WTC11 (cell line): Measurements from ENCODE around the gene THSD4. TPM values are rescaled to one million over a fixed set of nuclear protein-coding genes. Genes with fewer than 3 reads are reported as not detected.

ENCODE experiments used
- ATAC-seq: fragments of 200-7000 bp; cut with Tn5 transposase; 2 replicates; pipeline ENCODE4 v1.10.0; 2021; ENCODE audit warnings: mild to moderate bottlenecking, moderate library complexity
- CTCF ChIA-PET: fragments of 300-600 bp; sonication (Branson Sonifier 250); formaldehyde crosslinking; loops from one replicate; lab custom pipeline; 2021; ENCODE audit warnings: antibody characterized with exemption; lab: Charles Lee
- POLR2A ChIA-PET: fragments of 350-600 bp; sonication (Branson Sonifier 250); formaldehyde crosslinking; loops from one replicate; lab custom pipeline; 2021; ENCODE audit warnings: antibody characterized with exemption; lab: Charles Lee
- DNase-seq: peaks from one replicate; pipeline ENCODE4 v3.0.0; 2021; ENCODE audit warnings: low spot score
- H3K27ac Mint-ChIP-seq: 2 replicates; pipeline ENCODE4 v1.8.0; 2021; ENCODE audit warnings: mixed read lengths
- H3K27me3 Mint-ChIP-seq: 2 replicates; pipeline ENCODE4 v1.8.0; 2021; ENCODE audit warnings: low read depth, mild to moderate bottlenecking, moderate library complexity, mixed read lengths
- H3K36me3 Mint-ChIP-seq: 2 replicates; pipeline ENCODE4 v1.8.0; 2021; ENCODE audit warnings: mixed read lengths
- H3K4me1 Mint-ChIP-seq: 2 replicates; pipeline ENCODE4 v1.8.0; 2022; ENCODE audit warnings: mixed read lengths
- H3K4me3 Mint-ChIP-seq: 2 replicates; pipeline ENCODE4 v1.8.0; 2021; ENCODE audit warnings: mild to moderate bottlenecking, moderate library complexity, mixed read lengths
- H3K9me3 Mint-ChIP-seq: 2 replicates; pipeline ENCODE4 v1.8.0; 2021; ENCODE audit warnings: mixed read lengths
- ARID4B ChIP-seq: sonication (generic); formaldehyde crosslinking; IDR thresholded peaks from 2 replicates; pipeline ENCODE4 v1.8.0; 2023; ENCODE audit warnings: missing genetic modification reagents, mild to moderate bottlenecking, borderline replicate concordance
- CTCF ChIP-seq: fragments of 200-600 bp; IDR thresholded peaks from 2 replicates; pipeline ENCODE4 v1.8.0; 2022; ENCODE audit warnings: antibody characterized with exemption
- ESRRA ChIP-seq: sonication (generic); formaldehyde crosslinking; IDR thresholded peaks from 2 replicates; pipeline ENCODE4 v1.8.1; 2022; ENCODE audit warnings: mild to moderate bottlenecking, missing genetic modification reagents, borderline replicate concordance
- FOXJ3 ChIP-seq: sonication (generic); formaldehyde crosslinking; IDR thresholded peaks from 2 replicates; pipeline ENCODE4 v1.9.0; 2021; ENCODE audit warnings: missing genetic modification reagents, mild to moderate bottlenecking, borderline replicate concordance
- GRHL2 ChIP-seq: fragments of 250-450 bp; sonication (Bioruptor Pico); IDR thresholded peaks from 2 replicates; pipeline ENCODE4 v1.8.0; 2022; ENCODE audit warnings: mild to moderate bottlenecking, moderate library complexity; ENCODE audit not compliant: insufficient replicate concordance, severe bottlenecking
- NR1H2 ChIP-seq: sonication (generic); formaldehyde crosslinking; IDR thresholded peaks from 2 replicates; pipeline ENCODE4 v1.9.0; 2021; ENCODE audit warnings: mild to moderate bottlenecking, moderate library complexity, missing genetic modification reagents
- NR3C1 ChIP-seq: sonication (generic); formaldehyde crosslinking; conservative IDR thresholded peaks from 2 replicates; pipeline ENCODE4 v1.8.1; 2023; ENCODE audit warnings: low read depth, mild to moderate bottlenecking, missing genetic modification reagents
- RORB ChIP-seq: fragments of 250-450 bp; sonication (Bioruptor Pico); IDR thresholded peaks from 2 replicates; pipeline ENCODE4 v1.9.0; 2021; ENCODE audit warnings: mild to moderate bottlenecking
- TP53 ChIP-seq: sonication (generic); formaldehyde crosslinking; IDR thresholded peaks from 2 replicates; pipeline ENCODE4 v1.8.1; 2023; ENCODE audit warnings: mild to moderate bottlenecking, missing genetic modification reagents
- total RNA-seq: library from RNA; stranded (reverse); gene quantifications from 3 replicates; pipeline ENCODE4 v1.2.3, GENCODE V29; 2021
- TF ChIP-seq, protein P1 (sequence below): sonication (generic); formaldehyde crosslinking; IDR thresholded peaks from 2 replicates; pipeline ENCODE4 v1.8.0; 2022; ENCODE audit warnings: missing genetic modification reagents
- TF ChIP-seq, protein P2 (sequence below): fragments of 250-450 bp; sonication (Bioruptor Pico); IDR thresholded peaks from 2 replicates; pipeline ENCODE4 v1.9.0; 2021; ENCODE audit warnings: mild to moderate bottlenecking, borderline replicate concordance
- TF ChIP-seq, protein P3 (sequence below): sonication (generic); formaldehyde crosslinking; IDR thresholded peaks from 2 replicates; pipeline ENCODE4 v1.8.0; 2022; ENCODE audit warnings: mild to moderate bottlenecking, missing genetic modification reagents

The THSD4 gene
- total RNA-seq, 1 experiment from 2014 or later, result 7.8 TPM

DNA sequence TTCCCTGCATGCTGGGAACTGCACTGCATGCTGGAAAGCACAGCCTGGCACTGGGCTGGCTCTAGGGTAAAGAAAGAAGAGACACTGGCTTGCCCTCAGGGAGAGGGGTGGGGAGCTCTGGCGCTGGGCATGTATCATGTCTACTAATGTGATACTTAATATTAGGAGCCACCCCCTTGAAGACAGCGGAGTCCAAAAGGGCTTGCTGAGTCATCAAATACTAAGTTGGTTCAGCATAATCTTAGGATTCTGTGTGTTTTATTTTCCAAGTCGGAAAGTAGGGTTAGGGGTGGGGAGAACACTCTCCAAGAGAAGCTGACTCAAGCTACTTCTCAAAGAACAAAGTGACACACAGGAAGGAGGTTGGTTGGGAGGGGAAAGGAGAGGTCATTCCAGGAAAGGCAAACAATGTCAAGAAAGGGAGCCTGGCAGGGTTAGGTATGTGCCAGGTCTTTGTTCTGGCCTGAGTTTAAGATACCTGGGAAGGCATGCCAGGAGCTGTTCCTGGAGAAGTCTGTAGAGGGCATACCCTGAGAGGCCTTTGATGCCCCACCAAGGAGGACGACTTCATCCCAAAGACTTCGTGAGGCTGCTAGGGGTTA is 457.3 kb downstream of the THSD4 start:
- ATAC-seq (peak; percentile 98), DNase-seq (peak; percentile 46)
- CTCF ChIA-PET, result interaction anchor here (0.6 to 2.0 kb wide), 24 partner anchors 10 to 234 kb away, joined by 3 to 13 read pairs (median 4); no protein-coding TSS in a partner anchor
- no peak overlapping the region for H3K4me3 Mint-ChIP-seq
- peaks cover 22% of the 10 kb centered on the region for H3K4me1 Mint-ChIP-seq
- TF ChIP-seq, protein P1, sequence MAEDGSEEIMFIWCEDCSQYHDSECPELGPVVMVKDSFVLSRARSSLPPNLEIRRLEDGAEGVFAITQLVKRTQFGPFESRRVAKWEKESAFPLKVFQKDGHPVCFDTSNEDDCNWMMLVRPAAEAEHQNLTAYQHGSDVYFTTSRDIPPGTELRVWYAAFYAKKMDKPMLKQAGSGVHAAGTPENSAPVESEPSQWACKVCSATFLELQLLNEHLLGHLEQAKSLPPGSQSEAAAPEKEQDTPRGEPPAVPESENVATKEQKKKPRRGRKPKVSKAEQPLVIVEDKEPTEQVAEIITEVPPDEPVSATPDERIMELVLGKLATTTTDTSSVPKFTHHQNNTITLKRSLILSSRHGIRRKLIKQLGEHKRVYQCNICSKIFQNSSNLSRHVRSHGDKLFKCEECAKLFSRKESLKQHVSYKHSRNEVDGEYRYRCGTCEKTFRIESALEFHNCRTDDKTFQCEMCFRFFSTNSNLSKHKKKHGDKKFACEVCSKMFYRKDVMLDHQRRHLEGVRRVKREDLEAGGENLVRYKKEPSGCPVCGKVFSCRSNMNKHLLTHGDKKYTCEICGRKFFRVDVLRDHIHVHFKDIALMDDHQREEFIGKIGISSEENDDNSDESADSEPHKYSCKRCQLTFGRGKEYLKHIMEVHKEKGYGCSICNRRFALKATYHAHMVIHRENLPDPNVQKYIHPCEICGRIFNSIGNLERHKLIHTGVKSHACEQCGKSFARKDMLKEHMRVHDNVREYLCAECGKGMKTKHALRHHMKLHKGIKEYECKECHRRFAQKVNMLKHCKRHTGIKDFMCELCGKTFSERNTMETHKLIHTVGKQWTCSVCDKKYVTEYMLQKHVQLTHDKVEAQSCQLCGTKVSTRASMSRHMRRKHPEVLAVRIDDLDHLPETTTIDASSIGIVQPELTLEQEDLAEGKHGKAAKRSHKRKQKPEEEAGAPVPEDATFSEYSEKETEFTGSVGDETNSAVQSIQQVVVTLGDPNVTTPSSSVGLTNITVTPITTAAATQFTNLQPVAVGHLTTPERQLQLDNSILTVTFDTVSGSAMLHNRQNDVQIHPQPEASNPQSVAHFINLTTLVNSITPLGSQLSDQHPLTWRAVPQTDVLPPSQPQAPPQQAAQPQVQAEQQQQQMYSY (CRISPR knock-in tag), result peak; percentile 72
- TF ChIP-seq CTCF, result 0 out of 2 replicates have a peak, but pooled peaks have one; percentile 18
- TF ChIP-seq TP53, result no peak
- TF ChIP-seq NR3C1 (CRISPR knock-in tag), result no peak
- H3K9me3 Mint-ChIP-seq, result no peaks in the 10 kb centered on the region; the same call in 1 of the 2 replicates
- no peak overlapping the region for H3K27ac Mint-ChIP-seq
- H3K36me3 Mint-ChIP-seq, result no peaks in the 10 kb centered on the region
- no peaks in the 10 kb centered on the region for H3K27me3 Mint-ChIP-seq
- POLR2A ChIA-PET, result interaction anchor here (0.6 to 0.8 kb wide), 2 partner anchors 79 to 198 kb away, joined by 3 read pairs; no protein-coding TSS in a partner anchor

GRCh38 chr15:71573599-71573998 is 458.3 kb downstream of the THSD4 start:
- no peak overlapping the region for H3K4me3 Mint-ChIP-seq
- DNase-seq (no peak), ATAC-seq (no peak)
- ChIA-PET CTCF (interaction anchor here (0.9 to 1.7 kb wide), 7 partner anchors 11 to 233 kb away, joined by 3 to 6 read pairs (median 5); no protein-coding TSS in a partner anchor), POLR2A (no interaction called here)
- no peak overlapping the region for H3K27ac Mint-ChIP-seq
- no peaks in the 10 kb centered on the region for H3K36me3 Mint-ChIP-seq
- peaks cover 22% of the 10 kb centered on the region for H3K4me1 Mint-ChIP-seq
- H3K27me3 Mint-ChIP-seq, result no peaks in the 10 kb centered on the region
- H3K9me3 Mint-ChIP-seq, result no peaks in the 10 kb centered on the region; the same call in 1 of the 2 replicates
- TF ChIP-seq NR1H2 (CRISPR knock-in tag), result no peak
- no peak for TF ChIP-seq ESRRA (CRISPR knock-in tag)
- TF ChIP-seq, protein P2, sequence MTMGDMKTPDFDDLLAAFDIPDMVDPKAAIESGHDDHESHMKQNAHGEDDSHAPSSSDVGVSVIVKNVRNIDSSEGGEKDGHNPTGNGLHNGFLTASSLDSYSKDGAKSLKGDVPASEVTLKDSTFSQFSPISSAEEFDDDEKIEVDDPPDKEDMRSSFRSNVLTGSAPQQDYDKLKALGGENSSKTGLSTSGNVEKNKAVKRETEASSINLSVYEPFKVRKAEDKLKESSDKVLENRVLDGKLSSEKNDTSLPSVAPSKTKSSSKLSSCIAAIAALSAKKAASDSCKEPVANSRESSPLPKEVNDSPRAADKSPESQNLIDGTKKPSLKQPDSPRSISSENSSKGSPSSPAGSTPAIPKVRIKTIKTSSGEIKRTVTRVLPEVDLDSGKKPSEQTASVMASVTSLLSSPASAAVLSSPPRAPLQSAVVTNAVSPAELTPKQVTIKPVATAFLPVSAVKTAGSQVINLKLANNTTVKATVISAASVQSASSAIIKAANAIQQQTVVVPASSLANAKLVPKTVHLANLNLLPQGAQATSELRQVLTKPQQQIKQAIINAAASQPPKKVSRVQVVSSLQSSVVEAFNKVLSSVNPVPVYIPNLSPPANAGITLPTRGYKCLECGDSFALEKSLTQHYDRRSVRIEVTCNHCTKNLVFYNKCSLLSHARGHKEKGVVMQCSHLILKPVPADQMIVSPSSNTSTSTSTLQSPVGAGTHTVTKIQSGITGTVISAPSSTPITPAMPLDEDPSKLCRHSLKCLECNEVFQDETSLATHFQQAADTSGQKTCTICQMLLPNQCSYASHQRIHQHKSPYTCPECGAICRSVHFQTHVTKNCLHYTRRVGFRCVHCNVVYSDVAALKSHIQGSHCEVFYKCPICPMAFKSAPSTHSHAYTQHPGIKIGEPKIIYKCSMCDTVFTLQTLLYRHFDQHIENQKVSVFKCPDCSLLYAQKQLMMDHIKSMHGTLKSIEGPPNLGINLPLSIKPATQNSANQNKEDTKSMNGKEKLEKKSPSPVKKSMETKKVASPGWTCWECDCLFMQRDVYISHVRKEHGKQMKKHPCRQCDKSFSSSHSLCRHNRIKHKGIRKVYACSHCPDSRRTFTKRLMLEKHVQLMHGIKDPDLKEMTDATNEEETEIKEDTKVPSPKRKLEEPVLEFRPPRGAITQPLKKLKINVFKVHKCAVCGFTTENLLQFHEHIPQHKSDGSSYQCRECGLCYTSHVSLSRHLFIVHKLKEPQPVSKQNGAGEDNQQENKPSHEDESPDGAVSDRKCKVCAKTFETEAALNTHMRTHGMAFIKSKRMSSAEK (CRISPR knock-in tag), result no peak
- TF ChIP-seq, protein P3, sequence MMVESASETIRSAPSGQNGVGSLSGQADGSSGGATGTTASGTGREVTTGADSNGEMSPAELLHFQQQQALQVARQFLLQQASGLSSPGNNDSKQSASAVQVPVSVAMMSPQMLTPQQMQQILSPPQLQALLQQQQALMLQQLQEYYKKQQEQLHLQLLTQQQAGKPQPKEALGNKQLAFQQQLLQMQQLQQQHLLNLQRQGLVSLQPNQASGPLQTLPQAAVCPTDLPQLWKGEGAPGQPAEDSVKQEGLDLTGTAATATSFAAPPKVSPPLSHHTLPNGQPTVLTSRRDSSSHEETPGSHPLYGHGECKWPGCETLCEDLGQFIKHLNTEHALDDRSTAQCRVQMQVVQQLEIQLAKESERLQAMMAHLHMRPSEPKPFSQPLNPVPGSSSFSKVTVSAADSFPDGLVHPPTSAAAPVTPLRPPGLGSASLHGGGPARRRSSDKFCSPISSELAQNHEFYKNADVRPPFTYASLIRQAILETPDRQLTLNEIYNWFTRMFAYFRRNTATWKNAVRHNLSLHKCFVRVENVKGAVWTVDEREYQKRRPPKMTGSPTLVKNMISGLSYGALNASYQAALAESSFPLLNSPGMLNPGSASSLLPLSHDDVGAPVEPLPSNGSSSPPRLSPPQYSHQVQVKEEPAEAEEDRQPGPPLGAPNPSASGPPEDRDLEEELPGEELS (CRISPR knock-in tag), result no peak
- TF ChIP-seq RORB (CRISPR knock-in tag), result no peak
- TF ChIP-seq ARID4B (CRISPR knock-in tag), result no peak
- no peak for TF ChIP-seq FOXJ3 (CRISPR knock-in tag)
- no peak for TF ChIP-seq GRHL2 (CRISPR knock-in tag)
- no peak for TF ChIP-seq CTCF
